GM12874 (cell line): Measurements from ENCODE around the gene TAGLN3.

Experiments
- TF ChIP-seq, protein P1 (sequence below): IDR thresholded peaks from 2 replicates; pipeline ENCODE4 v1.5.1; 2011; ENCODE audit warnings: low read depth, mild to moderate bottlenecking, control low read depth, low read length, moderate library complexity; ENCODE audit not compliant: insufficient read depth

TAGLN3 gene

DNA sequence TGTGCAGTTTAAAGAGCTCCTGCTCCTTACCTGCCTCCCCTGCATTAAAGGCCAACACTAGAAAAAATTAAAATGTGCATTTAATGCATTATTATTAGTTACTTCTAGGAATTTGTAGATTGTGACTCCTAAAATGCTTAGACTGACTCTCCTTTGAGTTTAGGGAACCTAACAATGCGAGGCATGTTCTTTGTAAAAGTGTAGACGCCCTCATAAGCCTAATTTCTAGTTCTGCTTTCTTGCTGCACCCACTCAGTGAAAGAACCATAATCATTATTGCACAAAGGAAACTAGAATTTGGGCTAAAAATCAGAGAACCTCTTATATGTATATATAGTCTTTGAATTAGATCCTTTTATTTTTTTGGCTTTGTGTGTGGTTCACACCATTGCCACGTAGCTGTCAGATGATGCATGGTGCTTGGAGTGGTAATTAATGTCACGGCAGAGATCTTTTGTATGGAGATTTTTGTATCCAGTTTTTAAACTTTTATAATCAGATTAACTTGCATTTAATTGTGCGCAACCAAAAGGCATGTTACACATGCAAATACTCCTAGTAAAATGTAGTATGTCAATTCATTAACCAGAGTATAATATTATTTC, 19.2 kb upstream of the TAGLN3 start:
- TF ChIP-seq, protein P1, sequence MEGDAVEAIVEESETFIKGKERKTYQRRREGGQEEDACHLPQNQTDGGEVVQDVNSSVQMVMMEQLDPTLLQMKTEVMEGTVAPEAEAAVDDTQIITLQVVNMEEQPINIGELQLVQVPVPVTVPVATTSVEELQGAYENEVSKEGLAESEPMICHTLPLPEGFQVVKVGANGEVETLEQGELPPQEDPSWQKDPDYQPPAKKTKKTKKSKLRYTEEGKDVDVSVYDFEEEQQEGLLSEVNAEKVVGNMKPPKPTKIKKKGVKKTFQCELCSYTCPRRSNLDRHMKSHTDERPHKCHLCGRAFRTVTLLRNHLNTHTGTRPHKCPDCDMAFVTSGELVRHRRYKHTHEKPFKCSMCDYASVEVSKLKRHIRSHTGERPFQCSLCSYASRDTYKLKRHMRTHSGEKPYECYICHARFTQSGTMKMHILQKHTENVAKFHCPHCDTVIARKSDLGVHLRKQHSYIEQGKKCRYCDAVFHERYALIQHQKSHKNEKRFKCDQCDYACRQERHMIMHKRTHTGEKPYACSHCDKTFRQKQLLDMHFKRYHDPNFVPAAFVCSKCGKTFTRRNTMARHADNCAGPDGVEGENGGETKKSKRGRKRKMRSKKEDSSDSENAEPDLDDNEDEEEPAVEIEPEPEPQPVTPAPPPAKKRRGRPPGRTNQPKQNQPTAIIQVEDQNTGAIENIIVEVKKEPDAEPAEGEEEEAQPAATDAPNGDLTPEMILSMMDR, result no peak

DNA sequence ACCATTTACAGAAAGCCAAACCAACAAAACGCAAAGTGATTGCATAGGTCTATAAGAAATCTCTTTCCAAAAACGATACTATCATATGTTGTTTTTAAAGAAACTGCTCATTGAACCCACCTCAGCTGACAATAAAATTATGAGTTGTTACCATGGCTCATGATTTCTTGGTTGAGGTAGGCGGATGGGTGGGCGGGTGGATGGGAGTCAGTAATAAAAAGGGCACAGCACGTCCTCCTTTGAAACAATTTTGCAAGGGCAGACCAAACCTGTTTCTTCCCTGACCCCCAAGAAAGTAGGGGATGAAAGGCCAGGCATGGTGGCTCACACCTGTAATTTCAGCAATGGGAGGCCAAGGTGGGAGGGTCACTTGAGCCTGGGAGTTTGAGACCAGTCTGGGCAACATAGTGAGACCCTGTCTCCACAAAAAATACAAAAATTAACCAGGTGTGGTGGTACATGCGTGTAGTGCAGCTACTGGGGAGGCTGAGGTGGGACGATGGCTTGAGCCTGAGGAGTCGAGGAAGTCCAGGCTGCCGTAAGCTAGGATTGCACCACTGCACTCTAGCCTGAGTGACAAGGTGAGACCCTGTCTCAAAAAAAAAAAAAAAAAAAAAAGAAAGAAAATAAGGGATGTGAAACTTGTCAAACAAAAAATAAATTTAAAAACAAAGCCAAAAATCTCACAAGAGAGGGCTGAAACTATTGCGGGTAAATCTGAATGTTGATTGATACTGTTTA, 17.8 kb upstream of the TAGLN3 start:
- TF ChIP-seq, protein P1, result no peak

GRCh38 chr3:111981457-111981763, 17.3 kb upstream of the TAGLN3 start:
- TF ChIP-seq, protein P1, result no peak

DNA sequence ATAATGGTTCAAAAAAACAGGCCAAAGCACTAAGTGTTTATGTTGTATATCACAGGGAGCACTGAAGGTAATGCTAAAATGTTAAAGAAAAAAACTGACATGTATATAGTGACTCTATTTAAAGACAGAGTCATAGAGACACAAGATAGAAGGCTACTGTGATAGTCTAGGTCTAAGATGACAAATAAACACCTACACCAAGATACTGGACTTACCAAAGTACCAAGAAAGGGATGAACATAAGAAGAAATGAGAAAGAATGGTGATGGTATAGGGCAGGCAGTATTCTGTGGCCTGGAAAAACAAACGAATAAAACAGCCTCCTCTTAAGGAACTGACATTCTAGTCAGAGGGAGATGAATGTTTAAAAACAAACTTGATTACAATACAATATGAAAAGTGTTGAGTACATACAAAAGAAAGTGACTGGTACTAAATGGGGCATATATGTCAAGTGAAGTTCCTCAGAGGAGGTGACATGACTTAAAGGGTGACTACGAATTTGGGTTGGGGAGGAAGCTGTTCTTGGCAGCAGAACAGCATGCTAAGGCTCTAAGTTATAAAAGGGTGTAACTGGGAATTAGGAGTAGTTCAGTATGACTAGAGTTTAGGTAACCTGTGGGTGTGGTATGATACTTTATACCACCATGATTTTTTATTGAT, 14.0 kb upstream of the TAGLN3 start:
- TF ChIP-seq, protein P1, result no peak

- TF ChIP-seq, protein P1, result no peak
These were observed 11.9 kb upstream of the TAGLN3 start for GRCh38 chr3:111986800-111987199.

DNA sequence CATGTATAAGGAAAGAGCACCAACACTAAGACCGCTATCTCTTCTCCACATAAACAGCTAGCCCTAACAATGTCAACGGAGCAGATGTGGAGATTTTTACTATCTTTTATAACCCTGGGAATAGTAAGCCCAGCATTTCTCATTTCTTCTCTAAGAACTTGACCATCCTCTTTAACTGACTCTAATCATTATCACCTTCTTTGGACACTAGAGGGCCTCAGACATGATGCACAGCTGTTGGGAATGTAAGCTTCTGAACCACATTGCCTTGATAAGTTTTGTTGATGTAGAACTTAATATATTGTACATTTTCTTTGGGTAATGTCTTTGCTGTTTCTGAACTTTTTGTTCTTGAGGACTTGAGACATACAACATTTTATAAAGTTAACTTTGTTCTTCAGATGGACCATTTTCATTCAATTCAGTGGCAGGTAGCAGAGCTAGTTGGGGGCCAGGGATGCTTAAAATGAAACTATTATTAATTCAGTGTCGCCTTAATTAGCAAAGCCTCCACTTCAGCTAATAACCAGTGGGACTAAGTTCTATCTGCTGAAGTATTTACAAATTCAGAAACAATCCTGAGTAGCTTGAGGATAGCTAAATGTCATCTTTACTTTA, 9.6 kb upstream of the TAGLN3 start:
- TF ChIP-seq, protein P1, result peak; percentile 61; the same call in 1 of the 2 replicates

GRCh38 chr3:111993038-111993437, 5.7 kb upstream of the TAGLN3 start:
- TF ChIP-seq, protein P1, result no peak
